ENCODE measurements around the gene OLIG2.

OLIG2 gene

DNA sequence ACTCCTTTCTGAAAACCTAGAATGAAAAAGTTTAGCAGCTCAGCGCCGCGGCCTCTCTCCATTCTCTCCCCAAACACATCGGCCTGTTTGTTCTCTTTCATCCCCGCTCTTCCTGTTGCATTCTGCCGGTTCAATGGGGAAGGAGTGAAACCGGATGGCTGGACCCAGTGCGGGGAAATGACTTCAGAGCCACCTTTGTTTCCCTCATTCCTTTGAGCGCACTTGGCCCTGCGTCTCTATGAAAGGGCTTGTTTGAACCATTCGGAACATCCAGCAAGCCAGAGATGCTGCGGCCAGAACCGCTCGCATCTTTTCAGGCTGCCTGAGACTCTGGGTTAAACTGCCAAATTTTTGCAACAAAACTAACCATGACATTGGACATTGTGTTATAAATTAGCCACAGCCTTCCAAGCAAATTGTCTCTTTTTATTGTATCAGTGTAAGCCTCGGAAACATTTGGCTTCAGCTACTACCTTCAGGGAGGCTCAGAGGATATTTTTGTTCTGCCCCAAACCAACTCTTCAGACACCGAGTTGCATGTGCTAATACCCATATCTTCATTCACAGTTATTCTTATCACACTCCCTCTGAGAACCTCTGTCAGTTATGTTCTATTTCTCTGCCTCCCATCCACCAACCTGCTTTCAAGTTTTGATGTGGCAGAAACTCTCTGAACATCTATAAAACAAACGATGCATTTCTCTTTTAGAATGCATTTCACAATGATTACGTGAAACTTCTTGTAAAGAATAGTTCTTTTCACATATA is 39.1 kb downstream of the OLIG2 start:
- DNase-seq (ENCODE audit: low read depth), result no peak

DNA sequence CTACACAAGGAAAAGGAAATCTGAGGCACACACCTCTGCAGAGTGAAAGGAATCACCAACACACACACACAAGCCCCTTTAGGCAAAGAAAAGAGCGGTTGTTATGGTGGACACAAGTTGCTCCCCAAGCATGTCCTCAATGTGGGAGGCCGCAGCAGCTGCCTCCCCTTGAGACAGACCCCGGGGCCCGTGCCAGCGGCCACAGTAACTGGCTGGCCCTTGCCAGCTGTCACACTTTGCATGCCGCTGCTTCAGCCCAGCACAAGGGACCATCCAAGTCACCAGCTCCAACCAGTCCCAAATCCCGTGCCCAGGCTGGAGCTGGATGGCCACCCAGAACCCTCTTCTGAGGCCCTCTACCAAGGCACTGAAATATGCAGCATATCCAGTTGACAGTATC is 41.3 kb downstream of the OLIG2 start:
- DNase-seq (ENCODE audit: low read depth), result no peak

DNA sequence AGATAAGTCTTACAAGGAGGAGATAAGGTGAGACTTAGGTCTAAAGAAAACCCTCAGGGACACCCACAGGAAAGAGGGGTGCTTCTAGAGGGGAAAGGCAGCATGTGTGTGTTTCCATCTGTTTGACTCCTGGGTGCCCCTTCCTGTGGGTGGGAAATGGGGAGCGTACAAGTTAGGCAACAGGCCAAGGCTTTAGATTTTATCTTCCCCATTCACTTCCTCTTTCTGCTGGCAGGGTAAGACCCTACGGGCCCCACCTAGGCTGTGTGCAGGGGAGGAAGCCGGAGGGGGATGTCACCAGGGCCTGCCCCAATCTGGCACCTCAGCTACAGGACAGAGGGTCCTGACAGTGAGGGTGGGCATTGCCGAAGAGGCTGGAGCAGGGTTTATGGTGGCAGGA is 41.7 kb downstream of the OLIG2 start:
- no peak for DNase-seq (ENCODE audit: low read depth)

DNA sequence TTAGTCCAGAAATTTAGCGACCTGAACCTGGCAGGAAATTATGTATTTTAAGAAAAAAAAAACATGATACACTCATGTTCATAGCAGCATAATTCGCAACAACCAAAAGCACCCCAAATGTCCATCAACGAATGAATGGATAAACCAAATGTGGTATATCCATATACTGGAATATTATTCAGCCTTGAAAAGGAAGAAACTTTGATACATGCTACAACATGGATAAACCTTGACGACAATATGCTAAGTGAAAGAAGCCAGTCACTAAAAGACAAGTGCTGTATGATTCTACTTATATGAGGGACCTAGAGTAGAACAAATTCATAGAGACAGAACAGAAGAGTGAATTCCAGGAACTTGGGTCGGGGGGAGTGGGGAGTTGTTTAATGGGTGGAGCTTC is 43.5 kb downstream of the OLIG2 start:
- DNase-seq (ENCODE audit: low read depth), result no peak

DNA sequence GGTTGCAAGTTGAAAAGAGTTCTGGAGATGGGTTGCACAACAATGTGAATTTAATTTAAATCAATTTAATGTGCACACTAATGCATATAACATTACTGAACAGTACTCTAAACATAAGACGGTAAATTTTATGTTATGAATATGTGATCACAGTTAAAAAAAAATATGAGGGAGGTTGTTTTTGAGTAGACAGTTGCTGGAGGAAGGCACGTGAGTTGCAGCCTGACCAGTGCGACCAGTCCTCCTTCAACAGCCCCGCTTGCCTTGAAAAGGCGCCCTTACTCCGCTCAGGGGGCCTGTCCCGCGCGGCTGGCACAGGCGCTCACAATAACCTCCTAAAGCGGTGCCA is 43.9 kb downstream of the OLIG2 start:
- no peak for DNase-seq (ENCODE audit: low read depth)

DNA sequence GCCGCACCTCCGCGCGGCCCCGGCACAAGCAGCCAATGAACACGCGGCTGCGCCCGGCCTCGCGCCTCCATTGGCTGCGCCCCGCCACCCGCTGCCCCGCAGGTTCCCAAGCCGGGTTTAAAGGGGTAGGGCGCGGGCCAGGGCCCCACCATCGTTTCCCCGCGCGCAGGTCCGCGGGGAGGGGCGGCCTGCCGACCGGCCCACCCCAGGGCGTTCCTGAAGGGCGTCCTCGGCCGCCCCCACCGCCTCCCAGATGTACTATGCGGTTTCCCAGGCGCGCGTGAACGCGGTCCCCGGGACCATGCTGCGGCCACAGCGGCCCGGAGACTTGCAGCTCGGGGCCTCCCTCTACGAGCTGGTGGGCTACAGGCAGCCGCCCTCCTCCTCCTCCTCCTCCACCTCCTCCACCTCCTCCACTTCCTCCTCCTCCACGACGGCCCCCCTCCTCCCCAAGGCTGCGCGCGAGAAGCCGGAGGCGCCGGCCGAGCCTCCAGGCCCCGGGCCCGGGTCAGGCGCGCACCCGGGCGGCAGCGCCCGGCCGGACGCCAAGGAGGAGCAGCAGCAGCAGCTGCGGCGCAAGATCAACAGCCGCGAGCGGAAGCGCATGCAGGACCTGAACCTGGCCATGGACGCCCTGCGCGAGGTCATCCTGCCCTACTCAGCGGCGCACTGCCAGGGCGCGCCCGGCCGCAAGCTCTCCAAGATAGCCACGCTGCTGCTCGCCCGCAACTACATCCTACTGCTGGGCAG is 44.4 kb downstream of the OLIG2 start, which contains the start of gene OLIG1:
Gene OLIG1 (plus strand): TSS at position 148 of the 750 bp plus-strand sequence. CDS start 106 bp downstream, at position 254.
- DNase-seq (ENCODE audit: low read depth), result no peak

DNA sequence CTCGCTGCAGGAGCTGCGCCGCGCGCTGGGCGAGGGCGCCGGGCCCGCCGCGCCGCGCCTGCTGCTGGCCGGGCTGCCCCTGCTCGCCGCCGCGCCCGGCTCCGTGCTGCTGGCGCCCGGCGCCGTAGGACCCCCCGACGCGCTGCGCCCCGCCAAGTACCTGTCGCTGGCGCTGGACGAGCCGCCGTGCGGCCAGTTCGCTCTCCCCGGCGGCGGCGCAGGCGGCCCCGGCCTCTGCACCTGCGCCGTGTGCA is 44.9 kb downstream of the OLIG2 start:
- DNase-seq (ENCODE audit: low read depth), result no peak

DNA sequence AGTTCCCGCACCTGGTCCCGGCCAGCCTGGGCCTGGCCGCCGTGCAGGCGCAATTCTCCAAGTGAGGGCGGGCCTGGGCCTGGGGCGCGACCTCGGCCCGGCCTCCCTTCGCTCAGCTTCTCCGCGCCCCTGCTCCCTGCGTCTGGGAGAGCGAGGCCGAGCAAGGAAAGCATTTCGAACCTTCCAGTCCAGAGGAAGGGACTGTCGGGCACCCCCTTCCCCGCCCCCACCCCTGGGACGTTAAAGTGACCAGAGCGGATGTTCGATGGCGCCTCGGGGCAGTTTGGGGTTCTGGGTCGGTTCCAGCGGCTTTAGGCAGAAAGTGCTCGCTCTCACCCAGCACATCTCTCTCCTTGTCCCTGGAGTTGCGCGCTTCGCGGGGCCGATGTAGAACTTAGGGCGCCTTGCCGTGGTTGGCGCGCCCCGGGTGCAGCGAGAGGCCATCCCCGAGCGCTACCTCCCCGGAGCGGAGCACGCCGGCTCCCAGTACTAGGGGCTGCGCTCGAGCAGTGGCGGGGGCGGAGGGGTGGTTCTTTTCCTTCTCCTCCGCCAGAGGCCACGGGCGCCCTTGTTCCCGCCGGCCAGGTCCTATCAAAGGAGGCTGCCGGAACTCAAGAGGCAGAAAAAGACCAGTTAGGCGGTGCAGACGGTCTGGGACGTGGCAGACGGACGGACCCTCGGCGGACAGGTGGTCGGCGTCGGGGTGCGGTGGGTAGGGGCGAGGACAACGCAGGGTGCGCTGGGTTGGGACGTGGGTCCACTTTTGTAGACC is 45.4 kb downstream of the OLIG2 start:
- no peak for DNase-seq (ENCODE audit: low read depth)

DNA sequence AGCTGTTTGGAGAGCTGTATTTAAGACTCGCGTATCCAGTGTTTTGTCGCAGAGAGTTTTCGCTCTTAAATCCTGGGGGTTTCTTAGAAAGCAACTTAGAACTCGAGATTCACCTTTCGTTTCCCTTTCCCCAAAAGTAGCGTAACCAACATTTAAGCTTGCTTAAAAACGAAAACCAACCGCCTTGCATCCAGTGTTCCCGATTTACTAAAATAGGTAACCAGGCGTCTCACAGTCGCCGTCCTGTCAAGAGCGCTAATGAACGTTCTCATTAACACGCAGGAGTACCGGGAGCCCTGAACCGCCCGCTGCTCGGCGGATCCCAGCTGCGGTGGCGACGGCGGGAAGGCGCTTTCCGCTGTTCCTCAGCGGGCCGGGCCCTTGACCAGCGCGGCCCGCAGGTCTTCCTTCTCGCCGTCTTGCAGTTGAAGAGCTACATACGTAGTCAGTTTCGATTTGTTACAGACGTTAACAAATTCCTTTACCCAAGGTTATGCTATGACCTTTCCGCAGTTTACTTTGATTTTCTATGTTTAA is 46.1 kb downstream of the OLIG2 start:
- no peak for DNase-seq (ENCODE audit: low read depth)

DNA sequence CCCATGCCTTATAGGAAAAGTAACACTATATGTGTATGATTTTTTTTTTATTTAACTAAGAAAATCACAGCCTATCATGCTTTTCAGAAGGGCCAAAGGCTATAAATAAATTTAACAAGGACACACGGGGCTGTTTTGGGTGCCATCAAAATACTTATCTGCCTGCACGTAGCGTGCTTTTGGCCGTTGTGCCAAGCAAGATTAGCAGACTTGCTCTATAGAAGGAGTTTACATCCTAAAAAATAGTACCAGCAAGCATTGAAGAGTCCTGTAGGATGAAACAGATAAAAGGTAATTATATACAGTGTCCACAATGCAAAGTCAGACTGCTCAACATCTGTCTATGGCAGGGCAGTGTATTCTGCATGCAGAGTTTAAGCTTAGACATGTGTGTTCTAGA is 47.9 kb downstream of the OLIG2 start:
- no peak for DNase-seq (ENCODE audit: low read depth)

DNA sequence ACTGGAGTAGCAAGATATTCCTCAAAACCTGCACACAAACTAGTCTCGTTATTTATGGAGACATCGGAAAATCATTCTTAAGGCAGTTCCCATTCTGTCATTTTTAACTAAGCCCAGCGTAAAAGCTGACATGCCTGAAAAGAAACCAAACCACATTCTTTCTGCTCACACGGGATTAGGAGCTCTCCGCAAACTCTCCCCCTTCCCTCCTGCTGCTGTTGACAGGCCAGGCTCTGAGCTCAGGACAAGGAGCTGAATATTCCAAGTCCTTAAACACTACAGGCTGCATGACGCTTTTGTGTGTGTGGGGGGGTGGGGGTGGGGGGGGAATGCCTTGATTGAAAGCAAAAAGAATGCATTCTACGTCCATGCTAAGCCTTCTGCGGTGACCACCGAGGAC is 49.4 kb downstream of the OLIG2 start:
- no peak for DNase-seq (ENCODE audit: low read depth)

DNA sequence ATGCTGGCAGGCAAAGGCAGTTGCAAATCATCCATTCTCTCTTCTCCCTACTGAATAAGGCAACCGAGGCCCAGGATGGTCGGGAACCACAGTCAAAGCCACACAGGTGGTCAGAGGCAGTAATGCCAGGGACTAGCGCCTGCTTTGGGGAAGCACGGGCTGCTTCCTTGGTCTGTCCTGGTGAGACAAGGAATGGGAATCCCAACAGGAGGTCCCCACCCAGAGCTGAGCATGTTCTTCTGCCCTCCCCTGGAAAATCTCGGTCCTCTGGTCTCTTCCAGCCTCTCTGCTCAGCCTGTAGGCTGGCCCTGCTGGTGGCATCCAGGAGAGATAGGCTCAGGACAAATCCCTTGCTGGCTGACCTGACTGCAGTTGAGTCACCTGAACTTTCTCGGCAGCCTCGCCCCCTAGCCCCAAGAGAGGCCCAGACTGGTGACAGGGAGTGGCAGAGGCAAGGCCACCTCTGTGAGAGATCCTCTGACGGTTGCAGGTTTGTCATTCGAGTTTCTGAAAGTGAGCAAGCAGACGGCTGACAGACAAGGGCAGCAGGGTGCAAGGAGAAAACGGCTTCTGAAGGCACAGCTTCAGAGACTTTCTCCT is 50.0 kb downstream of the OLIG2 start:
- DNase-seq (ENCODE audit: low read depth), result no peak

DNA sequence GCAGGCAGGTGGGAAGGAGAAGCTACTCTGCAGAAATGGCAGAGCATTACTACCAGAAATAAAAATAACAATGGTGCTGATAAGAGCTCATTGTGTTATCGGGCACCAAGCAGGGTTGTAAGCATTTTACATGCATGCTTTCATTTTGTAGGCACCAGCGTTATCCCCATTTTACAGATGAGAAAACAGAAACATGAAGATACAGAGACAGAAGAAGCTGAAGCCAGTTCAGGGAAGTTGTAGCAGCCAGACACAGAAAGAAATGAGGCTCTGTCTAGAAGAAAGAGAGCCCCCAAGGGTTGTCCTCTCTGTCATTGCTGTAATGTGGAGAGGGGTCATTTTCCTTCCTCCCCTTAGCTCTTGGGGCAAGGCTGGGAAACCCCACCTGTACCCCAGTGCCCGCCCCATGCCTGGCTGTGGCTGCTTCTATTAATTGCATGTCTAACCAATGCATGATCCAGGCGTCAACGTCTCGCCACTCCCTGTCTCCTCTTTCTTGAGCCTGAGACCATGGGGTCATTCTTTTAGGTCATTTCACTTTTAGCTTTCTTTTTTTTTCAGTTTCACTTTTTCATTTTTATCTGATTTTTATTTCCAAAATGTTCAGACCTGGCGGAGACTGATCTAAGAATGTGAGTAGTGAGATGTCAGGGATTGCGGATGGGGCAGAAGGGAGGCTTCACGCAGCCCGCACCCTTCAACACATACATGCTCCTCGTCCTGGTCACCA is 51.0 kb downstream of the OLIG2 start:
- DNase-seq (ENCODE audit: low read depth), result no peak

All from GM04504 (cell line).